PC-9 (cell line): ENCODE results near the gene DIDO1. TPM values are rescaled to one million over a fixed set of nuclear protein-coding genes. Genes with fewer than 3 reads are reported as not detected.

ENCODE experiments used
- BruUV-seq: library from RNA; stranded (reverse); fragments of 400-500 nt; replicated peaks from 2 replicates; lab custom pipeline; 2021; lab: Mats Ljungman, UMichigan
- CTCF ChIA-PET: fragments of 300-600 bp; sonication (Branson Sonifier 250); formaldehyde crosslinking; loops from one replicate; lab custom pipeline; 2022; ENCODE audit warnings: antibody characterized with exemption; lab: Charles Lee
- POLR2A ChIA-PET: fragments of 300-600 bp; sonication (Branson Sonifier 250); formaldehyde crosslinking; loops from one replicate; lab custom pipeline; 2022; ENCODE audit warnings: antibody characterized with exemption; ENCODE audit not compliant: unreplicated experiment; lab: Charles Lee
- DNase-seq, 2 experiments: peaks; one replicate each; pipeline versions ENCODE4 v3.0.0 to v3.0.0-alpha.2; 2015 to 2022; ENCODE audit warnings: mixed read lengths in 1 of 2
- H2AFZ ChIP-seq: fragments of 200-600 bp; sonication (generic); 2 replicates; pipeline ENCODE4 v1.8.1; 2017; ENCODE audit warnings: antibody characterized with exemption
- H3F3A ChIP-seq: fragments of 200-600 bp; sonication (generic); 2 replicates; pipeline ENCODE4 v1.8.1; 2017; ENCODE audit warnings: antibody characterized with exemption, mild to moderate bottlenecking, low read depth; ENCODE audit not compliant: insufficient read depth
- H3K27ac ChIP-seq: fragments of 200-600 bp; sonication (generic); 2 replicates; pipeline ENCODE4 v1.6.1; 2016; ENCODE audit warnings: mixed run types
- H3K27me3 ChIP-seq: fragments of 200-600 bp; sonication (generic); 2 replicates; pipeline ENCODE4 v1.6.1; 2016; ENCODE audit warnings: low read depth, mixed run types; ENCODE audit not compliant: insufficient read depth
- H3K36me3 ChIP-seq: fragments of 200-600 bp; sonication (generic); 2 replicates; pipeline ENCODE4 v1.6.1; 2016; ENCODE audit warnings: low read depth, mixed run types
- H3K4me1 ChIP-seq: fragments of 200-600 bp; sonication (generic); replicated peaks from 2 replicates; pipeline ENCODE4 v1.6.1; 2016; ENCODE audit warnings: mixed run types; ENCODE audit not compliant: insufficient read depth
- H3K4me2 ChIP-seq: fragments of 200-600 bp; sonication (generic); 2 replicates; pipeline ENCODE4 v1.6.1; 2017; ENCODE audit warnings: mixed run types
- H3K4me3 ChIP-seq: fragments of 200-600 bp; sonication (generic); 2 replicates; pipeline ENCODE4 v1.6.1; 2016; ENCODE audit warnings: mixed run types
- H3K79me2 ChIP-seq: fragments of 200-600 bp; sonication (generic); 2 replicates; pipeline ENCODE4 v1.6.1; 2017; ENCODE audit warnings: low read depth, mixed run types
- H3K9me2 ChIP-seq: fragments of 200-600 bp; sonication (generic); 2 replicates; pipeline ENCODE4 v1.8.1; 2017; ENCODE audit warnings: mild to moderate bottlenecking; ENCODE audit not compliant: insufficient read depth
- H3K9me3 ChIP-seq: fragments of 200-600 bp; sonication (generic); 2 replicates; pipeline ENCODE4 v1.8.1; 2016; ENCODE audit warnings: low read depth; ENCODE audit not compliant: insufficient read depth
- H4K20me1 ChIP-seq: fragments of 200-600 bp; sonication (generic); 2 replicates; pipeline ENCODE4 v1.8.1; 2017; ENCODE audit not compliant: insufficient read depth
- CTCF ChIP-seq: fragments of 200-600 bp; sonication (generic); conservative IDR thresholded peaks from 2 replicates; pipeline ENCODE4 v1.6.1; 2017; ENCODE audit warnings: mixed run types, antibody characterized with exemption, mild to moderate bottlenecking, moderate library complexity
- EZH2 ChIP-seq: fragments of 200-600 bp; sonication (generic); IDR thresholded peaks from 2 replicates; pipeline ENCODE4 v1.8.0; 2017; ENCODE audit warnings: antibody characterized with exemption, low read depth
- intact Hi-C: fragments of 100-400 bp; cut with micrococcal nuclease; formaldehyde crosslinking; loops from one replicate; pipeline ENCODE4 v1.10.0; 2022; ENCODE audit not compliant: unreplicated experiment
- total RNA-seq: library from RNA; stranded (reverse); gene quantifications from 2 replicates; pipeline ENCODE4 v1.2.3, GENCODE V29; 2021

Gene DIDO1
- total RNA-seq, 1 experiment from 2014 or later, result 61.4 TPM

- Histone ChIP-seq H3K27me3 (no peaks in the 10 kb centered on the region), H3K27ac (no peak overlapping the region), H3K9me2 (no peaks in the 10 kb centered on the region), H3F3A (peaks cover 19% of the 10 kb centered on the region; the same call in 1 of the 2 replicates), H3K79me2 (no peaks in the 10 kb centered on the region), H3K36me3 (peaks cover 17% of the 10 kb centered on the region; the same call in 1 of the 2 replicates), H3K4me3 (no peak overlapping the region), H4K20me1 (peaks cover 5% of the 10 kb centered on the region; the same call in 1 of the 2 replicates), H3K4me2 (no peak overlapping the region), H3K4me1 (no peaks in the 10 kb centered on the region), H2AFZ (no peak overlapping the region), H3K9me3 (no peaks in the 10 kb centered on the region)
- TSS peak; percentile 5 for BruUV-seq
- intact Hi-C loops, result no loop called here
- CTCF ChIA-PET, result no interaction called here
- DNase-seq, result no peak
- TF ChIP-seq CTCF (no peak), EZH2 (no peak)
- POLR2A ChIA-PET, result no interaction called here
Measured at GRCh38 chr20:62884556-62884955, 41.7 kb downstream of the DIDO1 start.

- peaks cover 3% of the 10 kb centered on the region; the same call in 1 of the 2 replicates for H4K20me1 ChIP-seq
- BruUV-seq, result no TSS peak
- POLR2A ChIA-PET, result no interaction called here
- H3K9me3 ChIP-seq, result no peaks in the 10 kb centered on the region
- H3K4me2 ChIP-seq, result no peak overlapping the region
- no peak overlapping the region for H3K27ac ChIP-seq
- no peak for TF ChIP-seq CTCF
- no peak for TF ChIP-seq EZH2
- no peak overlapping the region for H3K4me3 ChIP-seq
- H3K36me3 ChIP-seq, result 0 out of 2 replicates have a peak, but pooled peaks cover 9% of the 10 kb centered on the region
- no peak for DNase-seq
- H3K9me2 ChIP-seq, result no peaks in the 10 kb centered on the region
- no peaks in the 10 kb centered on the region for H3K79me2 ChIP-seq
- H2AFZ ChIP-seq, result no peak overlapping the region
- no peaks in the 10 kb centered on the region for H3K27me3 ChIP-seq
- H3K4me1 ChIP-seq, result no peaks in the 10 kb centered on the region
- intact Hi-C loops, result no loop called here
- CTCF ChIA-PET, result interaction anchor here (0.5 kb wide), 1 partner anchor 441 kb away, joined by 3 read pairs; no protein-coding TSS in a partner anchor
- H3F3A ChIP-seq, result peaks cover 33% of the 10 kb centered on the region
Measured at GRCh38 chr20:62882426-62882825, 43.9 kb downstream of the DIDO1 start.

GRCh38 chr20:62881662-62882395 lies 44.5 kb downstream of the DIDO1 start:
- Histone ChIP-seq H3K4me2 (no peak overlapping the region), H2AFZ (no peak overlapping the region), H3K27me3 (no peaks in the 10 kb centered on the region), H3K9me3 (no peaks in the 10 kb centered on the region), H3K27ac (no peak overlapping the region), H3F3A (peaks cover 29% of the 10 kb centered on the region), H4K20me1 (no peaks in the 10 kb centered on the region; the same call in 1 of the 2 replicates), H3K9me2 (no peaks in the 10 kb centered on the region), H3K79me2 (no peaks in the 10 kb centered on the region), H3K4me3 (no peak overlapping the region), H3K4me1 (no peaks in the 10 kb centered on the region), H3K36me3 (0 out of 2 replicates have a peak, but pooled peaks cover 3% of the 10 kb centered on the region)
- ChIA-PET CTCF (interaction anchor here (0.5 kb wide), 1 partner anchor 441 kb away, joined by 3 read pairs; no protein-coding TSS in a partner anchor), POLR2A (no interaction called here)
- BruUV-seq, result no TSS peak
- intact Hi-C loops, result no loop called here
- no peak for TF ChIP-seq CTCF
- no peak for DNase-seq
